ENCODE results near the gene NEDD9.
A peak's percentile ranks its signal among the peaks of the same experiment; 100 is the strongest.

NEDD9 gene

GRCh38 chr6:11172501-11173327, 59.8 kb downstream of the NEDD9 start:
- no peak for DNase-seq

GRCh38 chr6:11171952-11172351, 60.5 kb downstream of the NEDD9 start:
- no peak for DNase-seq

GRCh38 chr6:11168091-11168635, 64.3 kb downstream of the NEDD9 start:
- DNase-seq = no peak

DNA sequence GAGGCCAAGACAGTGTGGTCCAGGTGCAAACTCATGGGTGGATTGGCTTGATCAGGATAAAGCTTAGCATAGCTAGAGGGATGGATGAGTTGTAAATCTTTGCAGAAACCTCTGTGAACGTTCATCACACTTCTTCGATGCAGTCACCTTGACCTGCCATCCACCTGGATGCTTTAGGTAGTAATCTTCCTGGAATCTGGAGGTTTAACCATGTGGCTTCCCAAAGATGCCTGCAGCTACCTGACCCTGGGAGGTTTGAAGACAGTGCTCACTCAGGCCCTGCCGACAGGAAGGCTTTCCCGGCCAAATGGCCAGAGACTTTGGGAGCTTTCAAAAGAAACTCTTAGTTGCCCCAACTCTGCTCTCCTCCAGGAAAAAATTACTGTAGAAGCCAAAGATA, 65.5 kb downstream of the NEDD9 start:
- no peak for DNase-seq

DNA sequence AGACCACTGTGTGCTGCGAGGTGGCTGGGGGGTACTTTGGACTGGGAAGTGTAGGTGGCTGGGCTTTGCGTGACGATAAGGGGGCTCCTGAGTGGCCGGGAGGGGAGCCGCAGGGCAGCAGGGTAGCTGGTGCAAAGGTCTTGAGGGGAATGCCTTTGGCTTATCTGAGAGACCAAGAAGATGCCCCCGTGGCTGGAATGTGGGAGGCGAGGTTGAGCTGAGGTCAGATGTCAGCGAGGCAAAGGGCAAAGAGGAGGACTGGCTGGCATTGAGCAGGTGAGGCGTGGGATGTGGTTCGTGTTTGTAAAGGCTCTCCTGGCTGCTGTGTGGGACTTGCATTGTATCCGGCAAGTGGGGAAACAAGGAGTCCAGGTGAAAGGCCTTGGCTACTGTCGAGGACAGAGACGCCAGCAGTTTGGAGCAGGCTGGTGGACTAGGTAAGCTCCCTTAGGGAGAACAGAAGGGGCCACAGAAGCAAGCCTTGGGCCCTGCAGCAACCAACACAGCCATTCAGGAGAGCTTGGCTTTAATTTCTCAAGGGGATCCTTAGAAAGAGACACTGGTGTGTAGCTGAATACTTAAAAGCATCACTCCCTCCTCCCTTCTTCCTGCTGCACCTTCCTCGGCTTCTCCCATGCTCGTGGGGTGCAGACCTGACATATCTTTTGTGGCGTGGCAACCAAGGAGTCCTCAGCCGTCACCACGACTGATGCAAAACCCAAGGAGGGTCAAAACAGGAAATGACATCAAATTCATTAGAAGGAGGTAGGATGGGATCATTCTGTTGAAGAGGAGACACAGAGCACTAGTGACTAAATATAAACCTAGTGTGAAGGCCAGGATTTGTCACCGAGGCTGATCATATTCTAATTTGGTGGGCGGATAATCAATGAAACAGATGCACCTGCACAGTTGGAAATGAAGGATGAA, 67.5 kb downstream of the NEDD9 start:
- no peak for DNase-seq

- peak; percentile 68 for DNase-seq
Observed at GRCh38 chr6:11163932-11164331, 68.5 kb downstream of the NEDD9 start.

- DNase-seq = no peak
Observed at GRCh38 chr6:11162262-11162661, 70.2 kb downstream of the NEDD9 start.

GRCh38 chr6:11161031-11161956, 71.2 kb downstream of the NEDD9 start:
- no peak for DNase-seq

- DNase-seq = no peak
Observed at GRCh38 chr6:11160199-11160598, 72.3 kb downstream of the NEDD9 start.

GRCh38 chr6:11155589-11155988, 76.9 kb downstream of the NEDD9 start:
- DNase-seq = no peak

GRCh38 chr6:11153447-11153846, 79.0 kb downstream of the NEDD9 start:
- no peak for DNase-seq

GRCh38 chr6:11152581-11152980, 79.9 kb downstream of the NEDD9 start:
- DNase-seq = no peak

DNA sequence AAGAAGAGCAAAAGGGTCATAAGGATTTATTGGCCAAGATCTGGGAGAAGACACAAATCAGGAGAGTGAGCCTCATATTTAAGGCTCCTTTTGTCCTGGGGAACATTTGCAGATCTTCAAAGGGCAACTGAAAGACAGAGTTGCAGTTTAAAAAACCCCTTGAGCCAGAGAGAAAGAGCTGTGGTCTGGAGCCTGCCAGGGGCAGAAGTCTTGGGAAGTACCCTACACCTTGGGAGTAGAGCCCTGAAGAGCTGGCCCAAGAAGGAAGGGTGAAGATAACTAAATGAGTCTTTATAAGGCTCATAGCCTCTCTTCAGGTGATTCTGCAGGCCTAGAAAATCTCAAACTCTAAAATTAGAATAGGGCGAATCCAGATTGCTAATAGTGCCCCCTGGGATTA, 81.0 kb downstream of the NEDD9 start:
- DNase-seq = no peak

- DNase-seq = no peak
Observed at GRCh38 chr6:11149551-11149950, 82.9 kb downstream of the NEDD9 start.

GRCh38 chr6:11146117-11146826, 86.2 kb downstream of the NEDD9 start:
- DNase-seq = no peak

DNA sequence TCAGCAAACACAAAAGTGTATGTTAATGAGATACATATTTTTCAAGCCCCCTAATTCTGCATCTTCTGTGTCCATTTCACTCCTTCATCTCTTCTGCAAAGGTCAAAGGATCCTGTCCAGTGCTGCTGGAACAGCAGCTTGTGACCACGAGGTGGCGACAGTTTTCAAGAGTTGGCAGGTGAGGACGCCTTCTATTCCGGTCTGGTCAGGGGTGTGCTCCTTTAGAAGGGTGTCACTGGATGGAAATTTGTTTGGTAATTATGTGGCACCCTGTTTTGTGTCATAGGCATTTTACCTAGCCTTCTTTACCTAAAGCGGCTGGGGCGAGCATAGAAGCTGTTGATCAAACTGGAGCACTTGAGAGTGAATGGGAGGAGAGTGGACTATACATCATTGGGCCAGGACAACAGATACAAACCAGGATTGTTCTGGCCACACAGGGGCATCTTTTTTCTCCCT, 88.0 kb downstream of the NEDD9 start:
- DNase-seq = peak; percentile 28

DNA sequence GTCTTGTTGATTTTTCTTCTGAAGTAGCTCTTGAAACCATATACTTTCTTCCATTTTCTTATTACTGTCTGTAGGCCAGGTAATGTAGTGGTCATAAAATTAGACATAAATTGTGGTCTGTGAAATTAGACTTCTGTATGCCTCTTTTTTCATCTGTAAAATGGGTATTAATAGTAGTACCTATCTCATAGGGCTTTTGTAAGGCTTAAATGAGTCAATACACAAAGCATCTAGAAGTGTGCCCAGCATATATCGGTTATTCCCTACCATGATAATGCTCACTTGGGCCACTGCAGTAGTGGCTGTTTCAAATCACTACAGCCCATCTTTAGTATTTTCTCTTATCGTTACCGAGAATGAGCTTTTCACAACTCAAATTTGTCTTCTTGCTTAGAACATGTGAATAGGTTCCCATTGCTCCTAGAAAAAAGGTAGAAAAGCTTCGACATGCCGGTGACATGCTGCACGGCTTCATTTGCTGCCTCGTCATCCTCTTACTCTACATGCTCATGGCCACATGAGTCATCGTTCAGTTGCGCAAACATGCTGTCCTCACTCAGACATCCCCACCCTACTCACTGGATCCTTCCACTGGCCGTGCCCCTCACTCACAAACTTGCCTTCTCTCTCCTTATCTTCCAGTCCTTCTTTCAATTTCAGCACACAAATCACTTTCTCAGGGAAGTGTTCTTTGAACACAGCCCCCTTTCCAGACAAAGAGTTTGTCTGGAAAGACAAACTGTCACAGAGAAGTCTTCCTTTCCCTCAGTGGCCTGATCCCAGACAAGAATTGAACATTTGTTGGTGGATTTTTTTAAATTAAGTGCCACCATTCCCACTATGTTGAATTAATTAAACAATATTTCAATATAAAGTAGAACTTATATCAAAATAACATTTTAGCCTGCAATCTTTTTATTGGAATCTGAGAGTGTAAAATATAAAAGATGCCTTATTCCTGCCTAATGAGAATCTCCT, 88.8 kb downstream of the NEDD9 start:
- no peak for DNase-seq

- no peak for DNase-seq
Observed at GRCh38 chr6:11142296-11143027, 90.0 kb downstream of the NEDD9 start.

DNA sequence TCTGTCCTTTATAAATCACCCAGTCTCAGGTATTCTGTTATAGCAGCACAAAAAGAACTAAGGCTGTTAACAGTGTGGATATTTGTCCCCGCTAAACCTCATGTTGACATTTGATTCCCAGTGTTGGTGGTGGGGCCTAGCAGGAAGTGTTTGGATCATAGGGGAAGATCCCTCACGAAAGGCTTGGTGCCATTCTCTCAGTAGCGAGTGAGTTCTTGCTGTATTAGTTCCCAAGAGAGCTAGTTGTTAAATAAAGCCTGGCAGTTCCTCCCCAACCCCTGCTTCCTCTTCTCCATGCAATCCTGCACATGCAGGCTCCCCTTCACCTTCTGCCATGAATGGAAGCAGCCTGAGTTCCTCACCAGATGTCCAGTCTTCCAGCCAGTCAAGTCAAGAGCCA, 91.2 kb downstream of the NEDD9 start:
- DNase-seq = no peak

DNA sequence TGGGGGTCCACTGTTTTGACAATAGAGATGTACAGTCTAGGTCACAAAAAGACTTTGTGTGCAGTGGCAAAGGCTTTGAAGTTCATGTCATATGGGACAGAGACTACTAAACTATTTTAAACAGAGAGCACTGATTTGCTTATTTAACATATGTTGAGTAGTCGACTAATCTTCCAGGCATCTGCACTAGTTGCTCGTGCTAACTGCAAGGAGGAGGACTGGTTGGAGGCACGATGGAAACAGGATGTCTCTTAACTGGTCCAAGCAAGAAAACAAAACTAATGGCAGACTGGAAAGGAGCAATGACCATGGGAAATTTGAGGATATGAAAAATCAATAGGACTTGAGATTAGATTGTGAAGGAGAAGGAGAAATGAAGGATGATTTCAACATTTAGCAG, 92.4 kb downstream of the NEDD9 start:
- DNase-seq = no peak
